MM.1S (cell line): ENCODE data around the gene SCRN2.

Source experiments
- DNase-seq: peaks from one replicate; pipeline ENCODE4 v3.0.0-alpha.2; 2015
- H2AFZ ChIP-seq: fragments of 300-600 bp; sonication (generic); 2 replicates; pipeline ENCODE4 v1.6.0; 2016; ENCODE audit warnings: antibody characterized with exemption, low read length
- H3F3A ChIP-seq: fragments of 300-600 bp; sonication (generic); 2 replicates; pipeline ENCODE4 v1.6.1; 2016; ENCODE audit warnings: mild to moderate bottlenecking, antibody characterized with exemption, low read length, moderate library complexity, mixed read lengths; ENCODE audit not compliant: insufficient read depth
- H3K27ac ChIP-seq: fragments of 300-600 bp; sonication (generic); 2 replicates; pipeline ENCODE4 v1.5.1; 2016; ENCODE audit warnings: mild to moderate bottlenecking, low read length
- H3K27me3 ChIP-seq: fragments of 300-600 bp; sonication (generic); replicated peaks from 2 replicates; pipeline ENCODE4 v1.6.0; 2016; ENCODE audit warnings: low read length; ENCODE audit not compliant: insufficient read depth
- H3K36me3 ChIP-seq: fragments of 300-600 bp; sonication (generic); replicated peaks from 2 replicates; pipeline ENCODE4 v1.6.1; 2016; ENCODE audit warnings: mild to moderate bottlenecking, low read length, mixed read lengths; ENCODE audit not compliant: insufficient read depth
- H3K4me1 ChIP-seq: fragments of 300-600 bp; sonication (generic); 2 replicates; pipeline ENCODE4 v1.6.1; 2016; ENCODE audit warnings: low read length, mixed read lengths
- H3K4me2 ChIP-seq: fragments of 300-600 bp; sonication (generic); 2 replicates; pipeline ENCODE4 v1.6.0; 2016; ENCODE audit warnings: low read depth, low read length
- H3K4me3 ChIP-seq: fragments of 300-600 bp; sonication (generic); 2 replicates; pipeline ENCODE4 v1.5.1; 2016; ENCODE audit warnings: low read length, mixed read lengths
- H3K79me2 ChIP-seq: fragments of 300-600 bp; sonication (generic); 2 replicates; pipeline ENCODE4 v1.6.1; 2016; ENCODE audit warnings: mixed run types, low read length, mixed read lengths
- H3K9ac ChIP-seq: fragments of 300-600 bp; sonication (generic); 2 replicates; pipeline ENCODE4 v1.6.1; 2016; ENCODE audit warnings: low read length, mixed read lengths
- H3K9me2 ChIP-seq: fragments of 300-600 bp; sonication (generic); replicated peaks from 2 replicates; pipeline ENCODE4 v1.6.1; 2016; ENCODE audit warnings: mild to moderate bottlenecking, low read length, mixed read lengths; ENCODE audit not compliant: insufficient read depth
- H3K9me3 ChIP-seq: fragments of 300-600 bp; sonication (generic); replicated peaks from 2 replicates; pipeline ENCODE4 v1.6.1; 2016; ENCODE audit warnings: mild to moderate bottlenecking, low read length, mixed read lengths; ENCODE audit not compliant: insufficient read depth
- H4K20me1 ChIP-seq: fragments of 300-600 bp; sonication (generic); 2 replicates; pipeline ENCODE4 v1.6.1; 2016; ENCODE audit warnings: mild to moderate bottlenecking, low read length, moderate library complexity, mixed read lengths; ENCODE audit not compliant: insufficient read depth
- EZH2 ChIP-seq: fragments of 300-600 bp; sonication (generic); optimal IDR thresholded peaks from 2 replicates; pipeline ENCODE3; 2017; ENCODE audit warnings: low read depth, mild to moderate bottlenecking, antibody characterized with exemption, low read length, mixed read lengths
- EZH2phosphoT487 ChIP-seq: fragments of 300-600 bp; sonication (generic); IDR thresholded peaks from 2 replicates; pipeline ENCODE4 v1.6.1; 2018; ENCODE audit warnings: antibody characterized with exemption, low read length
- TF ChIP-seq, protein P1 (sequence below): fragments of 300-600 bp; sonication (generic); IDR thresholded peaks from 2 replicates; pipeline ENCODE4 v1.5.1; 2016; ENCODE audit warnings: antibody characterized with exemption, low read length, mixed read lengths

The SCRN2 gene

DNA sequence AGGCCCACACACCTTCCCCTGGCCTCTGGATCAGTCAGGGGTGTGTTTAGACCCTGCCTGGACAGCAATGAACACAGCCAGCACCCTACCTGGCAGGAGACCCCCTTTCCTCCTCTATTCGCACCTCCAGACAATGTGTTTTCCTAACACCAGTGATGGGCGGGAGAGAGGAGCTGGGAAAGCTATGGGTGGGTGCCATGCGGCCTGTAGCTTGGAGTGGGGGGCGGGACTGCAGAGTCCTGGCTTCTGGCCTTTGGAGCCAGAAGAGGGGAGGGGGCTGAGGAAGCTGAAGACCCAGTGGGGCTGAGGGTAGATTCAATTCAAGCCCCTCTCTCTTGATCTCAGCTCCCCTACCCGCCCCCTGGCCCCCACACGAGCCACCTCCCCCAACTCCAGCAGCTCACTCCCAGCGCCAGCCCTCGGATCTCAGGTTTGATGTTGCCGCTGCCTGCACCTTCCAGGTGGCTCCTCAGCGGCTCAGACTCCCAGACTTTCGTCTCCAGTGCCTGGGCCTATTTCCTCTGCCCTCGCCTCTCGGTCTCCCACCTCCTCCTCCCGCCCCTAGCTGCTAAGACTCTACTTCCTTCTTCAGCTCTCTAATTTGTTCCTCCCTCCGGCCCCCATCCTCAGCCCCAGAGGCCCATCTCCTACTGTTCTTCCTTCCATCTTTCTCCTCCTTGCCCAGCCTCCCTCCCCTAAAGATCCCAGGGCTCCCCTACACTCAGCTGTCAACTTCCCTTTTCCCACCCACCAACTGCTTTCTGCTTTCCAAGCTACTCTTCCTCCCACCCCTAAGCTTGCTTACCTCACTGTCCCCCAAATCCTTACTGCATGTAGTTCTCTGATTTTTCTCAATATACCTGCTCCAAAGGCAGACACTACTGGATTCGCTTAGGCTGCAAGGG, 16.7 kb upstream of the SCRN2 start:
- Histone ChIP-seq H3K27me3 (peaks cover 87% of the 10 kb centered on the region), H3K79me2 (no peaks in the 10 kb centered on the region), H3K9ac (no peak overlapping the region), H3K4me3 (no peak overlapping the region), H3K9me3 (no peaks in the 10 kb centered on the region), H3K4me1 (no peaks in the 10 kb centered on the region), H3K4me2 (no peak overlapping the region), H3K27ac (no peak overlapping the region), H3F3A (no peaks in the 10 kb centered on the region), H3K9me2 (no peaks in the 10 kb centered on the region), H3K36me3 (no peaks in the 10 kb centered on the region), H2AFZ (no peak overlapping the region), H4K20me1 (no peaks in the 10 kb centered on the region)
- DNase-seq, result no peak
- TF ChIP-seq EZH2, result no peak
- TF ChIP-seq EZH2phosphoT487, result no peak
- TF ChIP-seq, protein P1, sequence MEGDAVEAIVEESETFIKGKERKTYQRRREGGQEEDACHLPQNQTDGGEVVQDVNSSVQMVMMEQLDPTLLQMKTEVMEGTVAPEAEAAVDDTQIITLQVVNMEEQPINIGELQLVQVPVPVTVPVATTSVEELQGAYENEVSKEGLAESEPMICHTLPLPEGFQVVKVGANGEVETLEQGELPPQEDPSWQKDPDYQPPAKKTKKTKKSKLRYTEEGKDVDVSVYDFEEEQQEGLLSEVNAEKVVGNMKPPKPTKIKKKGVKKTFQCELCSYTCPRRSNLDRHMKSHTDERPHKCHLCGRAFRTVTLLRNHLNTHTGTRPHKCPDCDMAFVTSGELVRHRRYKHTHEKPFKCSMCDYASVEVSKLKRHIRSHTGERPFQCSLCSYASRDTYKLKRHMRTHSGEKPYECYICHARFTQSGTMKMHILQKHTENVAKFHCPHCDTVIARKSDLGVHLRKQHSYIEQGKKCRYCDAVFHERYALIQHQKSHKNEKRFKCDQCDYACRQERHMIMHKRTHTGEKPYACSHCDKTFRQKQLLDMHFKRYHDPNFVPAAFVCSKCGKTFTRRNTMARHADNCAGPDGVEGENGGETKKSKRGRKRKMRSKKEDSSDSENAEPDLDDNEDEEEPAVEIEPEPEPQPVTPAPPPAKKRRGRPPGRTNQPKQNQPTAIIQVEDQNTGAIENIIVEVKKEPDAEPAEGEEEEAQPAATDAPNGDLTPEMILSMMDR, result no peak

DNA sequence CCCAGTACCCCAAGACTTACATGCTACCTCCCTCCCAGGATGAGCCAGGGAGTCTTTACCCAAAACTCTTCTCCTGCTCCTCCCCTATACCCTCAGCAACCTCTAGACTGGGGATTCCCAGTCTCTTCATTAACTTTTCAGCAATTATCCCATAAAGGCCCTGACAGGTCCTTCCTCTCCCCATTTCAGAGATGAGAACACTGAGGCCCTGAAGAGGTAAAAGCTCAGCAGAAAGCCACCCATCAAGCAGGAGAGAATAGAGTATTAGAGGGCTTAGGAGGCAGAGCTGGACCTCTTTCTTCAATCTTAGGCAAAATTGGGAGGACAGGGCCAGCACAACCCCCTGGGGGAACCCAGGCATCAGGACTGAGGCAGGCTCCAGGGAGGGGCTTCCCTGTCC, 15.8 kb upstream of the SCRN2 start:
- Histone ChIP-seq H3K27me3 (peaks cover 92% of the 10 kb centered on the region), H3K4me3 (no peak overlapping the region), H3K9me3 (no peaks in the 10 kb centered on the region), H2AFZ (no peak overlapping the region), H4K20me1 (no peaks in the 10 kb centered on the region), H3K79me2 (no peaks in the 10 kb centered on the region), H3K4me1 (no peaks in the 10 kb centered on the region), H3K27ac (no peak overlapping the region), H3K36me3 (no peaks in the 10 kb centered on the region), H3F3A (no peaks in the 10 kb centered on the region), H3K9me2 (no peaks in the 10 kb centered on the region), H3K4me2 (no peak overlapping the region), H3K9ac (no peak overlapping the region)
- no peak for DNase-seq
- TF ChIP-seq, protein P1, result no peak
- no peak for TF ChIP-seq EZH2
- no peak for TF ChIP-seq EZH2phosphoT487

DNA sequence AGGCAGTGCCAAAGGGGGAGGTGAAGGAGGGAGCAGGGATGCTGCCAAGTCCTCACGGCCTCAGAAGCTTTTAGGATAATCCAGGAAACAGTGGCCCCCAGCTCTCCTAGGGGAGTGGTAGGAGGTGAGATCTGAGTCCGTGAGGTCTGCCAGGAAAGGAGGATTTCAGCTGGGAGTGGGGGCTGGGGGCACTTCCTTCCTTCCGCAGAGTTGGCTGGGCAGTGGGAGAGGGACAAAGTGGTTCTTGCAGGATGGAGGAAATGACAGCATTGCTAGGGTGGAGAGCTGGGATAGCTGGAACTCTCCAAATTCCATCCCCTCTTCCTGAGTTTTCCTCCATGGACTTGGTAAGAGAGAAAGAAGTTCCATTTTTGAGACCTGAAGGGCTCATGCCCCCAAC, 14.7 kb upstream of the SCRN2 start:
- H3K27me3 ChIP-seq, result peaks cover 94% of the 10 kb centered on the region
- H3K4me1 ChIP-seq, result no peaks in the 10 kb centered on the region
- TF ChIP-seq, protein P1, result no peak
- no peak for TF ChIP-seq EZH2phosphoT487
- TF ChIP-seq EZH2, result no peak
- DNase-seq, result no peak
- no peak overlapping the region for H3K9ac ChIP-seq
- no peaks in the 10 kb centered on the region for H4K20me1 ChIP-seq
- no peak overlapping the region for H3K4me3 ChIP-seq
- no peaks in the 10 kb centered on the region for H3K9me2 ChIP-seq
- H3K9me3 ChIP-seq, result no peaks in the 10 kb centered on the region
- no peak overlapping the region for H3K27ac ChIP-seq
- H3K36me3 ChIP-seq, result no peaks in the 10 kb centered on the region
- H3K4me2 ChIP-seq, result no peak overlapping the region
- H2AFZ ChIP-seq, result no peak overlapping the region
- H3F3A ChIP-seq, result no peaks in the 10 kb centered on the region
- H3K79me2 ChIP-seq, result no peaks in the 10 kb centered on the region
